HG02642 (cell line): ENCODE data around the gene IGF2BP3.
"Not testable (repeated sequence)": the region's sequence is repeated elsewhere in the genome, so short reads cannot be mapped to it uniquely, and the experiment has no call there.

ENCODE experiments used
- ATAC-seq: cut with Tn5 transposase; IDR thresholded peaks from one replicate; pipeline ENCODE4 v1.9.1; 2021; ENCODE audit warnings: mild to moderate bottlenecking; ENCODE audit not compliant: unreplicated experiment, poor library complexity

IGF2BP3 gene

GRCh38 chr7:23470330-23471105 lies at the start of gene IGF2BP3:
IGF2BP3 (minus strand) TSS chr7:23470491; CDS start chr7:23470110, 381 bp downstream.
- ATAC-seq: peak; percentile 14

- ATAC-seq: no peak
Observed at GRCh38 chr7:23514755-23515154, 44.5 kb upstream of the IGF2BP3 start.

GRCh38 chr7:23513746-23514145 lies 43.5 kb upstream of the IGF2BP3 start:
- not testable (repeated sequence) for ATAC-seq

- ATAC-seq: no peak
Observed at GRCh38 chr7:23494009-23494408, 23.7 kb upstream of the IGF2BP3 start.

GRCh38 chr7:23491502-23491901 lies 21.2 kb upstream of the IGF2BP3 start:
- no peak for ATAC-seq

- peak; percentile 79 for ATAC-seq
Observed at GRCh38 chr7:23490357-23491135, 20.3 kb upstream of the IGF2BP3 start.

GRCh38 chr7:23488714-23489113 lies 18.4 kb upstream of the IGF2BP3 start:
- not testable (repeated sequence) for ATAC-seq

- ATAC-seq: no peak
Observed at GRCh38 chr7:23487670-23488069, 17.4 kb upstream of the IGF2BP3 start.

- ATAC-seq: no peak
Observed at GRCh38 chr7:23486002-23486773, 15.9 kb upstream of the IGF2BP3 start.

GRCh38 chr7:23482686-23483085 lies 12.4 kb upstream of the IGF2BP3 start:
- ATAC-seq: no peak

- no peak for ATAC-seq
Observed at GRCh38 chr7:23477962-23478866, 7.9 kb upstream of the IGF2BP3 start.

- no peak for ATAC-seq
Observed at GRCh38 chr7:23477157-23477499, 6.8 kb upstream of the IGF2BP3 start.

GRCh38 chr7:23476286-23477156 lies 6.2 kb upstream of the IGF2BP3 start:
- ATAC-seq: no peak

GRCh38 chr7:23475576-23475839 lies 5.2 kb upstream of the IGF2BP3 start:
- no peak for ATAC-seq

GRCh38 chr7:23474829-23475575 lies 4.7 kb upstream of the IGF2BP3 start:
- ATAC-seq: no peak

- ATAC-seq: peak; percentile 77
Observed at GRCh38 chr7:23474094-23474828, 4.0 kb upstream of the IGF2BP3 start.

- no peak for ATAC-seq
Observed at GRCh38 chr7:23473844-23474093, 3.5 kb upstream of the IGF2BP3 start.
